ENCODE measurements around the gene SRGAP2C. TPM values are rescaled to one million over a fixed set of nuclear protein-coding genes. Genes with fewer than 3 reads are reported as not detected.

Gene SRGAP2C
- total RNA-seq (2022; extraction: Qiagen RNA extraction): 6.1 to 10.4 TPM (median 7.1 TPM) in 5 replicates

GRCh38 chr1:121184290-121185127, at the start of gene SRGAP2C, which contains the start of gene FAM72B:
Gene SRGAP2C (plus strand): TSS chr1:121184975. CDS start chr1:121187447, 2,472 bp downstream.
Gene FAM72B (minus strand): TSS chr1:121184340. CDS start chr1:121183489, 851 bp downstream.

Other genes with a start within 250 kb of the SRGAP2C start
- gene FAM72B, start 635 bp upstream of the SRGAP2C start, total RNA-seq (2022; extraction: Qiagen RNA extraction): 5.3 to 7.2 TPM (median 6.1 TPM) in 5 replicates

All from A549 treated with Mapracorat at 1 μM for 4 hours (cell line).